Immature natural killer cell (primary cell): ENCODE measurements around the gene ERCC6. TPM values are rescaled to one million over a fixed set of nuclear protein-coding genes. Genes with fewer than 3 reads are reported as not detected.

Source experiments
- DNase-seq, 3 donors: peaks; one replicate each; pipeline ENCODE4 v3.0.0; 2022; ENCODE audit warnings: mixed read lengths in 1 of 3
- H3K27ac Mint-ChIP-seq, 6 donors: one replicate each; pipeline ENCODE4 v1.8.0; 2020; ENCODE audit warnings: mixed read lengths in 6 of 6, mild to moderate bottlenecking in 5 of 6, inconsistent platforms in 4 of 6, moderate library complexity in 3 of 6
- H3K27me3 Mint-ChIP-seq, 3 donors: one replicate each; pipeline ENCODE4 v1.8.0; 2020 to 2021; ENCODE audit warnings: low read depth in 3 of 3, mild to moderate bottlenecking in 3 of 3, mixed read lengths in 3 of 3, moderate library complexity in 3 of 3, inconsistent platforms in 1 of 3
- H3K36me3 Mint-ChIP-seq, 3 donors: one replicate each; pipeline ENCODE4 v1.8.0; 2020; ENCODE audit warnings: mixed read lengths in 3 of 3, inconsistent platforms in 2 of 3, mild to moderate bottlenecking in 2 of 3
- H3K4me1 Mint-ChIP-seq, 2 donors: one replicate each; pipeline ENCODE4 v1.8.0; 2020; ENCODE audit warnings: inconsistent platforms in 2 of 2, mild to moderate bottlenecking in 2 of 2, mixed read lengths in 2 of 2, moderate library complexity in 1 of 2
- H3K4me3 Mint-ChIP-seq, 5 donors: one replicate each; pipeline ENCODE4 v1.8.0; 2020; ENCODE audit warnings: mild to moderate bottlenecking in 5 of 5, mixed read lengths in 5 of 5, inconsistent platforms in 3 of 5, moderate library complexity in 3 of 5
- H3K9me3 Mint-ChIP-seq, 6 donors: one replicate each; pipeline ENCODE4 v1.8.0; 2020; ENCODE audit warnings: mild to moderate bottlenecking in 6 of 6, mixed read lengths in 6 of 6, inconsistent platforms in 4 of 6, moderate library complexity in 3 of 6
- polyA plus RNA-seq, 3 donors: library from polyadenylated mRNA; unstranded; fragments of 300-500 nt; fragmentation: Illumina TruSeq; gene quantifications; one replicate each; pipeline ENCODE4 v1.2.3, GENCODE V29; 2021

Gene ERCC6
- polyA plus RNA-seq, 3 donors from 2014 or later, result 5.2 to 14.6 (median 9.1) TPM

- Mint-ChIP-seq H3K27me3 (peaks cover 0 to 1% (median 0%) of the 10 kb centered on the region in 3 donors), H3K36me3 (peaks cover 21 to 57% (median 33%) of the 10 kb centered on the region in 3 donors), H3K4me3 (no peak overlapping the region), H3K4me1 (peaks cover 6 to 13% of the 10 kb centered on the region in 2 donors), H3K27ac (no peak overlapping the region), H3K9me3 (no peaks in the 10 kb centered on the region)
- no peak for DNase-seq
Measured at GRCh38 chr10:49498425-49498824, 40.5 kb downstream of the ERCC6 start.

DNA sequence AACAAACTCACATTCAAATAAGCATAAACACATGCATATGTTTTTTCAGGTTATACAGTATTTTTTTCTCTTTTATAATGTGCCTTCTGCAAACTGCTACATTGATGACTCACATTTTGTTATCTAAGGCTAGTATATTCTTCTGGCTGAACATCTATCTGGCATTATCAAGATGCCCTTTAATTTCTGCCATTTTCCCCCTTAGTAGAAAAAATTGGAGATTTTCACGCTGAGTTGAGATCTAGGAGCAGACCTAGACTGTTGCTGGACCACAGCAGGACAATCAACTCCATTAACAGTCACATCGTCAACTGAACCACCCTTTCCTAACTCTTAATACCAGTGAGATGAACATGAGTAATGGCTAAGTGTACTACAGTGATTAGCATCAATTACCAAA lies 41.6 kb downstream of the ERCC6 start:
- Mint-ChIP-seq H3K9me3 (no peaks in the 10 kb centered on the region), H3K27ac (no peak overlapping the region), H3K4me1 (peaks cover 15 to 24% of the 10 kb centered on the region in 2 donors), H3K36me3 (peaks cover 21 to 48% (median 29%) of the 10 kb centered on the region in 3 donors), H3K27me3 (peaks cover 0 to 1% (median 0%) of the 10 kb centered on the region in 3 donors), H3K4me3 (no peak overlapping the region)
- DNase-seq, result no peak

- no peak for DNase-seq
- no peak overlapping the region for H3K4me3 Mint-ChIP-seq
- no peaks in the 10 kb centered on the region for H3K27me3 Mint-ChIP-seq
- no peak overlapping the region for H3K27ac Mint-ChIP-seq
- peaks cover 37 to 48% of the 10 kb centered on the region in 2 donors for H3K4me1 Mint-ChIP-seq
- no peaks in the 10 kb centered on the region for H3K9me3 Mint-ChIP-seq
- peaks cover 6 to 18% (median 16%) of the 10 kb centered on the region in 3 donors for H3K36me3 Mint-ChIP-seq
Measured at GRCh38 chr10:49488056-49488717, 50.7 kb downstream of the ERCC6 start.

DNA sequence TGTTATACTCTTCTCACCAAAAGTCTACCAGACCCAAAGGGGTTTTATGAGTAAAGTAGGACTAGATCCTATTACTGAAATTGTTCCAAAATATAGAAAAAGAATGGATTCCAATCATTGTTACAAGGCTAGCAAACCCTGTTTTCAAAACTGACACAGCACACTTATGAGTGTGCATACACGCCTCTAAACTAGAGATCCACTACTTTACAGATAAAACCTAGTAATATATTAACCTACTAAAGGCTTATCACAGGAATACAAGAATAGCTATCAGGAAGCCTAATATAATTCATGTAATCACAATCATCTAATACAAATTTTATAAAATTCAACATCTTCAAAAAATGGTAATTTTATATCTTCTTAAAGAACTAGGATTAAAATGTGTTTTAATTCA lies 52.2 kb downstream of the ERCC6 start:
- no peak overlapping the region for H3K4me3 Mint-ChIP-seq
- H3K36me3 Mint-ChIP-seq, result peaks cover 21 to 32% (median 29%) of the 10 kb centered on the region in 3 donors
- H3K27ac Mint-ChIP-seq, result no peak overlapping the region
- no peaks in the 10 kb centered on the region for H3K9me3 Mint-ChIP-seq
- H3K27me3 Mint-ChIP-seq, result no peaks in the 10 kb centered on the region
- H3K4me1 Mint-ChIP-seq, result peaks cover 23 to 34% of the 10 kb centered on the region in 2 donors
- no peak for DNase-seq

DNA sequence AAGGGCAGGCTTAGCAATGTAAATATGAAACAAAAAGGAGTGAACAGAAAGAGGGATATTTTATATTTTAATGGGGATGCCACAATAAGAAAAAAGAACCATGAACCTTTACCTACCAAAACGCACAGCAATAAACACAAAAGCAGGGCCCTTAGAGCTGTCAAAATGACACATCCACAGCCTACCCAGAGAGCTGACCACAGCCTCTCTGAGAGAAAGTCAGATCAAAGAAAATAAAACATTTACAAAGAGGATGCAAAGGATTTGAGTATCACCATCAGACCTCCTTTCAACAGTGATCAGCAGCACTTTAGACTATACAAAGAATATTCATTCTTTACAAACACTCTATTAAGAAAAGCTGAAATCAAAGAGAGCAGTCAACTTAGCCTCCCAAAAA lies 52.9 kb downstream of the ERCC6 start:
- Mint-ChIP-seq H3K36me3 (peaks cover 24 to 34% (median 26%) of the 10 kb centered on the region in 3 donors), H3K4me3 (peak overlapping the region in 2 of 5 donors; percentile 3 to 14), H3K4me1 (peaks cover 16 to 27% of the 10 kb centered on the region in 2 donors), H3K9me3 (no peaks in the 10 kb centered on the region), H3K27ac (peak overlapping the region in 5 of 6 donors; percentile 6 to 68 (median 21)), H3K27me3 (no peaks in the 10 kb centered on the region)
- peak in 1 of 3 donors; percentile 6 for DNase-seq

GRCh38 chr10:49484486-49485235 lies 54.3 kb downstream of the ERCC6 start:
- H3K36me3 Mint-ChIP-seq, result peaks cover 29 to 40% (median 33%) of the 10 kb centered on the region in 3 donors
- DNase-seq, result no peak
- H3K27ac Mint-ChIP-seq, result no peak overlapping the region
- H3K4me3 Mint-ChIP-seq, result no peak overlapping the region
- H3K27me3 Mint-ChIP-seq, result no peaks in the 10 kb centered on the region
- no peaks in the 10 kb centered on the region for H3K9me3 Mint-ChIP-seq
- peaks cover 16 to 22% of the 10 kb centered on the region in 2 donors for H3K4me1 Mint-ChIP-seq

- H3K4me3 Mint-ChIP-seq, result no peak overlapping the region
- no peak for DNase-seq
- H3K36me3 Mint-ChIP-seq, result peaks cover 47 to 83% (median 69%) of the 10 kb centered on the region in 3 donors
- no peaks in the 10 kb centered on the region for H3K9me3 Mint-ChIP-seq
- H3K27me3 Mint-ChIP-seq, result peaks cover 0 to 3% (median 0%) of the 10 kb centered on the region in 3 donors
- H3K4me1 Mint-ChIP-seq, result no peaks in the 10 kb centered on the region
- no peak overlapping the region for H3K27ac Mint-ChIP-seq
Measured at GRCh38 chr10:49478819-49479218, 60.1 kb downstream of the ERCC6 start.

DNA sequence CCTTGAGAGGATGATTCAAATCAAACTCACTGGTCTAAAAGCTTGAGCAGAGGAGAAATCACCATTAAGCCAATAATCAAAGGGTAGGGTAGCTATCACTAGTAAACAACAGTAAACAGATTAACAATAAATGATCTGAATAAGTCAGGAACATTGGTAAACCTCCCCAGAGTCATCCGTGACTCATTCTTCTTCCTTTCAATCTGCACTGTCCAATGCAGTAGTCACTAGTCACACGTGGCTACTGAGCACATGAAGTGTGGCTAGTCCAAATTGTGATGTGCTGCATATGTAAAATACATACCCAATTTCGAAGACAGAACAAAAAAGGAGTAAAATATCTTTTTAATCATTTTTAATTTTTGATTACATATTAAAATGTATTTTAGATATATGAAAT lies 64.0 kb downstream of the ERCC6 start:
- Mint-ChIP-seq H3K4me3 (no peak overlapping the region), H3K27me3 (peaks cover 0 to 3% (median 2%) of the 10 kb centered on the region in 3 donors), H3K4me1 (no peaks in the 10 kb centered on the region), H3K9me3 (no peaks in the 10 kb centered on the region), H3K27ac (no peak overlapping the region), H3K36me3 (peaks cover 33 to 87% (median 73%) of the 10 kb centered on the region in 3 donors)
- DNase-seq, result no peak

- Mint-ChIP-seq H3K36me3 (peaks cover 29 to 79% (median 63%) of the 10 kb centered on the region in 3 donors), H3K4me3 (no peak overlapping the region), H3K9me3 (no peaks in the 10 kb centered on the region), H3K27ac (no peak overlapping the region), H3K27me3 (peaks cover 0 to 2% (median 0%) of the 10 kb centered on the region in 3 donors), H3K4me1 (no peaks in the 10 kb centered on the region)
- DNase-seq, result no peak
Measured at GRCh38 chr10:49471532-49471931, 67.4 kb downstream of the ERCC6 start.

- Mint-ChIP-seq H3K9me3 (no peaks in the 10 kb centered on the region), H3K27me3 (peaks cover 0 to 1% (median 0%) of the 10 kb centered on the region in 3 donors), H3K4me3 (no peak overlapping the region), H3K27ac (no peak overlapping the region), H3K36me3 (peaks cover 55 to 68% (median 55%) of the 10 kb centered on the region in 3 donors), H3K4me1 (no peaks in the 10 kb centered on the region)
- no peak for DNase-seq
Measured at GRCh38 chr10:49465736-49466135, 73.2 kb downstream of the ERCC6 start.

Other genes with a start within 250 kb of the ERCC6 start
- gene C10orf71, start 240.0 kb downstream of the ERCC6 start, polyA plus RNA-seq, result not detected
- not detected for gene DRGX, start 143.0 kb downstream of the ERCC6 start, polyA plus RNA-seq
- not detected for gene SLC18A3, start 71.2 kb upstream of the ERCC6 start, polyA plus RNA-seq
- gene CHAT, start 74.9 kb upstream of the ERCC6 start, polyA plus RNA-seq, result not detected
- not detected for gene C10orf53, start 140.5 kb upstream of the ERCC6 start, polyA plus RNA-seq
- not detected for gene OGDHL, start 223.2 kb upstream of the ERCC6 start, polyA plus RNA-seq